H9 (cell line): ENCODE data around the gene GADD45A. TPM values are rescaled to one million over a fixed set of nuclear protein-coding genes. Genes with fewer than 3 reads are reported as not detected.

ENCODE experiments used
- DNase-seq: peaks from one replicate; pipeline ENCODE4 v3.0.0-alpha.2; 2017
- H2AFZ ChIP-seq: one replicate; pipeline ENCODE4 v1.6.1; 2013; ENCODE audit warnings: mild to moderate bottlenecking, low read length, control low read depth, moderate library complexity
- H2AK5ac ChIP-seq: 2 replicates; pipeline ENCODE4 v1.6.1; 2013; ENCODE audit warnings: low read length, control low read depth, mixed read lengths; ENCODE audit not compliant: insufficient read length
- H2BK120ac ChIP-seq: one replicate; pipeline ENCODE4 v1.6.1; 2013; ENCODE audit warnings: low read depth, mild to moderate bottlenecking, low read length, control low read depth, inconsistent platforms; ENCODE audit not compliant: poor library complexity, severe bottlenecking
- H2BK12ac ChIP-seq: 2 replicates; pipeline ENCODE4 v1.6.1; 2013; ENCODE audit warnings: low read length, control low read depth, mixed read lengths, low read depth; ENCODE audit not compliant: insufficient read length
- H2BK15ac ChIP-seq: 2 replicates; pipeline ENCODE4 v1.6.1; 2013; ENCODE audit warnings: low read depth, low read length, control low read depth
- H2BK20ac ChIP-seq: one replicate; pipeline ENCODE4 v1.6.1; 2013; ENCODE audit warnings: low read depth, mild to moderate bottlenecking, low read length, control low read depth, inconsistent platforms; ENCODE audit not compliant: poor library complexity, severe bottlenecking
- H2BK5ac ChIP-seq: 2 replicates; pipeline ENCODE4 v1.6.1; 2013; ENCODE audit warnings: low read length, control low read depth, mixed read lengths; ENCODE audit not compliant: insufficient read length
- H3K14ac ChIP-seq: 2 replicates; pipeline ENCODE4 v1.6.1; 2013; ENCODE audit warnings: low read length, control low read depth; ENCODE audit not compliant: insufficient read depth
- H3K18ac ChIP-seq: 2 replicates; pipeline ENCODE4 v1.6.1; 2013; ENCODE audit warnings: low read depth, mild to moderate bottlenecking, mixed read lengths, low read length, control low read depth; ENCODE audit not compliant: insufficient read length
- H3K23ac ChIP-seq: 2 replicates; pipeline ENCODE4 v1.6.1; 2013; ENCODE audit warnings: low read length, control low read depth, mixed read lengths, low read depth; ENCODE audit not compliant: insufficient read length
- H3K23me2 ChIP-seq: 2 replicates; pipeline ENCODE4 v1.6.1; 2013; ENCODE audit warnings: low read depth, mild to moderate bottlenecking, mixed read lengths, low read length, control low read depth; ENCODE audit not compliant: insufficient read length, poor library complexity, severe bottlenecking
- H3K27ac ChIP-seq: 2 replicates; pipeline ENCODE4 v1.5.1; 2013; ENCODE audit warnings: low read length, control low read depth, mixed read lengths, low read depth; ENCODE audit not compliant: insufficient read length
- H3K27me3 ChIP-seq: 2 replicates; pipeline ENCODE4 v1.6.1; 2013; ENCODE audit warnings: low read length, control low read depth, inconsistent platforms; ENCODE audit not compliant: insufficient read depth
- H3K4ac ChIP-seq: 2 replicates; pipeline ENCODE4 v1.6.1; 2013; ENCODE audit warnings: low read depth, mild to moderate bottlenecking, control low read depth, inconsistent platforms, low read length, moderate library complexity
- H3K4me1 ChIP-seq: 2 replicates; pipeline ENCODE4 v1.6.1; 2013; ENCODE audit warnings: low read length, control low read depth, inconsistent platforms; ENCODE audit not compliant: insufficient read depth
- H3K4me2 ChIP-seq: 2 replicates; pipeline ENCODE4 v1.6.1; 2013; ENCODE audit warnings: low read length, control low read depth, mixed read lengths; ENCODE audit not compliant: insufficient read length, insufficient read depth
- H3K56ac ChIP-seq: 2 replicates; pipeline ENCODE4 v1.6.1; 2013; ENCODE audit warnings: low read depth, mild to moderate bottlenecking, mixed read lengths, low read length, control low read depth; ENCODE audit not compliant: insufficient read length
- H3K79me1 ChIP-seq: 2 replicates; pipeline ENCODE4 v1.6.1; 2013; ENCODE audit warnings: low read depth, mild to moderate bottlenecking, moderate library complexity, low read length, control low read depth, inconsistent platforms; ENCODE audit not compliant: insufficient read depth, poor library complexity, severe bottlenecking
- H3K79me2 ChIP-seq: 2 replicates; pipeline ENCODE4 v1.6.1; 2013; ENCODE audit warnings: low read length, control low read depth, inconsistent platforms; ENCODE audit not compliant: insufficient read depth
- H3K9ac ChIP-seq: 2 replicates; pipeline ENCODE4 v1.6.1; 2013; ENCODE audit warnings: low read length, control low read depth, mixed read lengths; ENCODE audit not compliant: insufficient read length; ENCODE audit errors: extremely low read depth
- H3K9me3 ChIP-seq: one replicate; pipeline ENCODE4 v1.6.1; 2013; ENCODE audit warnings: low read depth, low read length, inconsistent platforms; ENCODE audit not compliant: control insufficient read depth
- H3T11ph ChIP-seq: one replicate; pipeline ENCODE4 v1.6.1; 2013; ENCODE audit warnings: mild to moderate bottlenecking, low read length, control low read depth, inconsistent platforms
- H4K20me1 ChIP-seq: one replicate; pipeline ENCODE4 v1.6.1; 2013; ENCODE audit not compliant: control insufficient read depth, insufficient read length, insufficient read depth
- H4K5ac ChIP-seq: 2 replicates; pipeline ENCODE4 v1.6.1; 2013; ENCODE audit warnings: low read depth, mild to moderate bottlenecking, mixed read lengths, low read length, control low read depth; ENCODE audit not compliant: insufficient read length
- H4K8ac ChIP-seq: replicated peaks from 2 replicates; pipeline ENCODE4 v1.6.1; 2013; ENCODE audit warnings: low read length, control low read depth, mixed read lengths, low read depth; ENCODE audit not compliant: insufficient read length
- H4K91ac ChIP-seq: 2 replicates; pipeline ENCODE4 v1.6.1; 2013; ENCODE audit warnings: low read depth, mild to moderate bottlenecking, moderate library complexity, mixed read lengths, low read length, control low read depth; ENCODE audit not compliant: insufficient read length
- H3K27ac Mint-ChIP-seq, 3 experiments: 2 replicates in 2 of 3; 3 replicates in 1 of 3; pipeline ENCODE4 v1.8.0; 2020 to 2021; ENCODE audit warnings: mixed read lengths in 3 of 3, mild to moderate bottlenecking in 1 of 3, moderate library complexity in 1 of 3
- H3K27me3 Mint-ChIP-seq: 2 replicates; pipeline ENCODE4 v1.8.0; 2021; ENCODE audit warnings: low read depth, mild to moderate bottlenecking, moderate library complexity, mixed read lengths
- H3K36me3 Mint-ChIP-seq, 3 experiments: 2 replicates in 2 of 3; 3 replicates in 1 of 3; pipeline ENCODE4 v1.8.0; 2020 to 2021; ENCODE audit warnings: low read depth in 3 of 3, mixed read lengths in 3 of 3; ENCODE audit not compliant: insufficient read depth in 1 of 3
- H3K4me1 Mint-ChIP-seq, 2 experiments: 2 replicates each; pipeline ENCODE4 v1.8.0; 2020; ENCODE audit warnings: mixed read lengths in 2 of 2
- H3K4me3 Mint-ChIP-seq, 2 experiments: 2 replicates in 1 of 2; 3 replicates in 1 of 2; pipeline ENCODE4 v1.8.0; 2020 to 2021; ENCODE audit warnings: mild to moderate bottlenecking in 2 of 2, mixed read lengths in 2 of 2, moderate library complexity in 1 of 2
- H3K9me3 Mint-ChIP-seq, 2 experiments: 2 replicates in 1 of 2; 3 replicates in 1 of 2; pipeline ENCODE4 v1.8.0; 2020; ENCODE audit warnings: mild to moderate bottlenecking in 2 of 2, mixed read lengths in 2 of 2, moderate library complexity in 1 of 2
- CTCF ChIP-seq: fragments of 200-600 bp; sonication (generic); conservative IDR thresholded peaks from 3 replicates; pipeline ENCODE4 v1.8.0; 2021; ENCODE audit warnings: antibody characterized with exemption, mild to moderate bottlenecking
- WGBS: extraction: QIAGEN DNeasy Blood & Tissue Kit; methylation state at CpG from one replicate; pipeline ENCODE4 v1.1.7; 2013; ENCODE audit warnings: missing lambda C conversion rate, low lambda C conversion rate, mixed read lengths; ENCODE audit not compliant: insufficient read length; ENCODE audit errors: extremely low coverage; 5-methylcytosine and 5-hydroxymethylcytosine counted together
- total RNA-seq: library from RNA; stranded (reverse); gene quantifications from 2 replicates; pipeline ENCODE4 v1.2.1, GENCODE V29; 2021

GADD45A gene
- total RNA-seq, 1 experiment from 2014 or later, result 22.8 TPM

GRCh38 chr1:67700220-67700619 lies 15.2 kb downstream of the GADD45A start:
- H3K18ac ChIP-seq, result no peak overlapping the region
- Mint-ChIP-seq H3K27ac (no peak overlapping the region), H3K27me3 (0 out of 2 replicates have a peak, but pooled peaks cover 1% of the 10 kb centered on the region), H3K4me1 (peaks cover 11 to 21% of the 10 kb centered on the region in 2 experiments), H3K9me3 (peaks cover 0 to 1% of the 10 kb centered on the region in 2 experiments; a peak in 1 of 5 replicates), H3K4me3 (no peak overlapping the region), H3K36me3 (no peaks in the 10 kb centered on the region; a peak in 1 of 7 replicates)
- H2BK5ac ChIP-seq, result no peak overlapping the region
- H4K8ac ChIP-seq, result no peak overlapping the region
- no peaks in the 10 kb centered on the region for H3K27me3 ChIP-seq
- H2BK20ac ChIP-seq, result no peak overlapping the region
- no peak overlapping the region for H4K91ac ChIP-seq
- H2BK15ac ChIP-seq, result no peak overlapping the region
- peaks cover 3% of the 10 kb centered on the region; the same call in 1 of the 2 replicates for H3K4me1 ChIP-seq
- H2AFZ ChIP-seq, result no peak overlapping the region
- no peak overlapping the region for H3K14ac ChIP-seq
- no peaks in the 10 kb centered on the region for H3K9me3 ChIP-seq
- H3K23ac ChIP-seq, result no peak overlapping the region
- H3T11ph ChIP-seq, result no peak overlapping the region
- H3K56ac ChIP-seq, result no peak overlapping the region
- no peak overlapping the region for H3K27ac ChIP-seq
- H2BK12ac ChIP-seq, result no peak overlapping the region
- no peak overlapping the region for H2AK5ac ChIP-seq
- H3K23me2 ChIP-seq, result no peaks in the 10 kb centered on the region
- no peak overlapping the region for H4K5ac ChIP-seq
- DNase-seq, result no peak
- H3K79me2 ChIP-seq, result no peaks in the 10 kb centered on the region
- no peak overlapping the region for H3K4ac ChIP-seq
- WGBS, result no CpG with 5 or more reads among the region's 4 CpGs
- H3K4me2 ChIP-seq, result no peak overlapping the region
- no peaks in the 10 kb centered on the region for H3K79me1 ChIP-seq
- H4K20me1 ChIP-seq, result no peaks in the 10 kb centered on the region
- no peak overlapping the region for H3K9ac ChIP-seq
- no peak for TF ChIP-seq CTCF
- H2BK120ac ChIP-seq, result no peak overlapping the region
